ENCODE data around the gene VASH1. TPM values are rescaled to one million over a fixed set of nuclear protein-coding genes. Genes with fewer than 3 reads are reported as not detected.
A peak's percentile ranks its signal among the peaks of the same experiment; 100 is the strongest.

The VASH1 gene
- total RNA-seq, 1 experiment from 2014 or later = 5.2 TPM

GRCh38 chr14:76810525-76810924, 49.3 kb downstream of the VASH1 start:
- in situ Hi-C loops (cut with HindIII; ENCODE audit: low pct_unique_long_range_greater_than_20kb, low sequenced_read_pairs) = no loop called here
- intact Hi-C loops (cut with micrococcal nuclease; ENCODE audit: unreplicated experiment) = no loop called here
- TF ChIP-seq REST (IDR thresholded peaks at IDR 0.05; ENCODE audit: insufficient read depth in 1 of 2, low read depth in 2 of 2, low read length in 1 of 2) (no peak), POLR2AphosphoS5 (IDR thresholded peaks at IDR 0.05; ENCODE audit: low read depth, low read length) (no peak), TCF7L2 (IDR thresholded peaks at IDR 0.05; ENCODE audit: low read depth, low read length) (no peak), CTCF (IDR thresholded peaks at IDR 0.05) (no peak), SIN3A (IDR thresholded peaks at IDR 0.05; ENCODE audit: borderline replicate concordance, insufficient read depth, low read depth, low read length) (no peak)
- Histone ChIP-seq H3K4me1 (ENCODE audit: control insufficient read depth, insufficient read depth, low read length) (peaks cover 8% of the 10 kb centered on the region; the same call in 1 of the 2 replicates), H3K9me3 (ENCODE audit: control insufficient read depth, insufficient read depth, low read depth, low read length) (no peaks in the 10 kb centered on the region), H3K4me3 (ENCODE audit: low read depth in 2 of 2, low read length in 2 of 2) (peak overlapping the region in 1 of 2 experiments; percentile 69; a peak in 1 of 4 replicates), H3K27me3 (ENCODE audit: control insufficient read depth, insufficient read depth, low read length) (no peaks in the 10 kb centered on the region), H3K36me3 (ENCODE audit: control insufficient read depth, insufficient read depth, low read length) (peaks cover 6% of the 10 kb centered on the region), H3K27ac (ENCODE audit: low read length) (no peak overlapping the region)
- DNase-seq (ENCODE audit: low read depth, low spot score) (no peak), ATAC-seq (no peak)
- no TSS peak for BruUV-seq (replicated peaks)
- ChIA-PET POLR2A (no interaction called here), CTCF (interaction anchor here (0.7 to 1.2 kb wide), 2 partner anchors 100 to 1651 kb away, joined by 3 read pairs; no protein-coding TSS in a partner anchor)

- H3K27me3 ChIP-seq (ENCODE audit: control insufficient read depth, insufficient read depth, low read length) = no peaks in the 10 kb centered on the region
These were observed 49.7 kb downstream of the VASH1 start for GRCh38 chr14:76810953-76811400.

More at GRCh38 chr14:76810953-76811400, 49.7 kb downstream of the VASH1 start:
- ATAC-seq = peak; percentile 60
- ChIA-PET POLR2A (no interaction called here), CTCF (interaction anchor here (0.6 to 1.2 kb wide), 3 partner anchors 101 to 1652 kb away, joined by 3 read pairs; no protein-coding TSS in a partner anchor)
- no peak for DNase-seq (ENCODE audit: low read depth, low spot score)
- TF ChIP-seq CTCF (IDR thresholded peaks at IDR 0.05) (peak; percentile 73), SIN3A (IDR thresholded peaks at IDR 0.05; ENCODE audit: borderline replicate concordance, insufficient read depth, low read depth, low read length) (no peak), TCF7L2 (IDR thresholded peaks at IDR 0.05; ENCODE audit: low read depth, low read length) (no peak), REST (IDR thresholded peaks at IDR 0.05; ENCODE audit: insufficient read depth in 1 of 2, low read depth in 2 of 2, low read length in 1 of 2) (no peak)
- TSS peak; percentile 69 for BruUV-seq (replicated peaks)
- intact Hi-C loops (cut with micrococcal nuclease; ENCODE audit: unreplicated experiment) = no loop called here
- peaks cover 4% of the 10 kb centered on the region for H3K36me3 ChIP-seq (ENCODE audit: control insufficient read depth, insufficient read depth, low read length)
- H3K27ac ChIP-seq (ENCODE audit: low read length) = no peak overlapping the region
- peaks cover 8% of the 10 kb centered on the region; the same call in 1 of the 2 replicates for H3K4me1 ChIP-seq (ENCODE audit: control insufficient read depth, insufficient read depth, low read length)
- in situ Hi-C loops (cut with HindIII; ENCODE audit: low pct_unique_long_range_greater_than_20kb, low sequenced_read_pairs) = no loop called here
- peak overlapping the region; percentile 69 to 72 for H3K4me3 ChIP-seq (ENCODE audit: low read depth in 2 of 2, low read length in 2 of 2)
- H3K9me3 ChIP-seq (ENCODE audit: control insufficient read depth, insufficient read depth, low read depth, low read length) = no peaks in the 10 kb centered on the region
